NCI-H526 (cell line): ENCODE measurements around the gene CRHR1.
"Not testable (repeated sequence)": the region's sequence is repeated elsewhere in the genome, so short reads cannot be mapped to it uniquely, and the experiment has no call there.

Experiments used
- DNase-seq, 2 experiments: peaks; one replicate each; lab custom pipeline; 2025; lab: John Stamatoyannopoulos, UW

The CRHR1 gene

GRCh38 chr17:45784293-45784740 is at the start of gene CRHR1:
Gene CRHR1, plus strand, starts transcription at chr17:45784320. Its CDS starts 225 bp downstream, at chr17:45784545.
- DNase-seq: peak in 1 of 2 experiments; percentile 81

DNA sequence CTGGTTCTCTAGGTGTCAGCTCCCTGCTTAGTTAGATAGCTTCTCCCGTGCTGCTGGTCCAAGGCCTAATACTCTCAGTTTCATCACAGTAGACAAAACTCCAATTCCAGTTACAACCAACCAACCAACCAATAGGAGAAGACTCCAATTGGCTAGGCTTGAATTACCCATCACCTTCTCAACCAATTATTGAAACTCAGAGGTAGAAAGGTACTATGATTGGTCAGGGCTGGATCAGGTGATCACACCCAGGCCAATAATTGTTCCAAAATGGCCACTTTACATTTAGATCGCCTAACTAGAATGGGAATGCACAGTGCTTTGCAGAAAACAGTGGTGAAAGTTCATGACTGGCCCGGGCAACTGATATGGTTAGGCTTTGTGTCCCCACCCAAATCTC is 49.5 kb upstream of the CRHR1 start:
- no peak for DNase-seq

- no peak for DNase-seq
Observed at GRCh38 chr17:45735488-45735887, 48.6 kb upstream of the CRHR1 start.

DNA sequence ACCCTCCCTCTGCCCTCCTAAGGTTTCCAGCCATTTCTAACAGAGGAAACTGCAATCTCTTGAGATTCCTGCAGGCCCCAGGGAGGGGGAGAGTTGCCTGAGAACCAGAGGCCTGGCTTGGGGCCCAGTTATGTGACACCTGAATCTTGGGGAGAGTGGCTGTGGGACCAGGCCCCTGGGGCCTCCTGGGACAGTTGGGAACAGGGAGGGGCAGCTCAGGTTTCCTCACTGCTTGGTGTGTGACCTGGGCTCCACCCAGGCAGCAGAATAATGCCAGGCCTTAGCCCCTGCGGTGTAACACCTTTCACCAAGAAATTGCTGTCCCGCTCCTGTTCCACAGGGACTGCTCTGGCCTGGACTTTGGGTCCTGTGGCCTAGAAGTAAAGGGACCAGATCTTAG is 44.3 kb upstream of the CRHR1 start:
- no peak for DNase-seq

DNA sequence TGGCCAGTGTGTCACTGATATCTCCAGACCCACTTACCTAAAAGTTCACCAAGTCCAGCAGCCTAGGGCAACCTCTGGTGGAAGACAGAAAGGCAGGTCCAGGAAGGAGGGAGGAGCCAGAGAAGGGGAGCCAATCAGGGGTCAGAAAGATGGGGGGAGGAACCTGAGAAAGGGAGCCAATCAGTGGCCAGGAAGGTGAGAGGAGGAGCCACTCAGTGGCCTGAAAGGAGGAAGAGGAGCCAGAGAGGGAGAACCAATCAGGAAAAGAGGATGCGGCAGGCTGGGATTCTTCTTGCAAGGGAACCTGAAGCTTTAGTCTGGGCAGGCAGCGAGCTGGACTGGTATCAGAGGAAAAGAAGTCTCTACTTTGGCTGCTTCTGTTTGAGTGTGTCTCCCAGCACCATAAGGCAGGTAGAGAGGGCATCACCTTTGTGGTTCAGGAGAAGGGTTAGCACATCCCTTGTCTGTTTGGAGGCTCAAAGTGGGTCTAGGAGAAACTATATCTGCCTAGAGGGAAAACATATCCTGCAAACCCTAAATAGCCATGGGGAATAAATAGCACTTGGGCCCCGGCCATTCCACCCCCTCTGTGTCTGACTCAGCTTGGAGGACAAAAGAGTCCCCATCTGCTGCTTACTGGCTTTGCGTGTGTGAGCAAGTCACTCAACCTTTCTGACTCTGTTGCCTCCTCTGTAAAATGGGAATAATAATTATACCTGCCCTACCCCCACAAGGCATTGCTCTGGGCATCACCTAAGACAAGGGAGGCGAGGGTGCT is 43.4 kb upstream of the CRHR1 start:
- DNase-seq: peak; percentile 63 to 74

- DNase-seq: no peak
Observed at GRCh38 chr17:45742251-45742650, 41.9 kb upstream of the CRHR1 start.

- DNase-seq: no peak
Observed at GRCh38 chr17:45743626-45744326, 40.3 kb upstream of the CRHR1 start.

GRCh38 chr17:45744826-45745225 is 39.3 kb upstream of the CRHR1 start:
- not testable (repeated sequence) for DNase-seq

GRCh38 chr17:45745601-45746494 is 38.3 kb upstream of the CRHR1 start:
- no peak for DNase-seq

DNA sequence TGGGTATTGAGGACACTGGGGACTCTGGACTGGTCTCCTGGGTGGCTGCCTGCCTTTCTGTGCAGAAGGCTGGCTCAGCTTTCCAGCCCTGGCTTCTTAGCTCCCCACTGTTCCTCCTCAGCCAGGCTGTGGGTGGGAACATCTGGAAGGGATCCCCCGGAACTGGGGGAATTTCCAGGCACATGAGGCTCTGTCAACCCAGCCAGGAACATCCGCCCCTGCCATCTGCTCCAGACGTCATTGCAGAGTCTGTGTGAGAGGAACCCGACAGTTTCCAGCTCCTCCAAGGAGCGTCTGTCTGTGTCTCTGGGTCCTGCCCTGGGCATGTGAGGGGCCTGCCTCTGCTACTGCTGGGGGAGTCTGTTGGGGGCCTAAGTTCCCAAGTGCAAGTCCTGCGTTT is 36.2 kb upstream of the CRHR1 start:
- no peak for DNase-seq

DNA sequence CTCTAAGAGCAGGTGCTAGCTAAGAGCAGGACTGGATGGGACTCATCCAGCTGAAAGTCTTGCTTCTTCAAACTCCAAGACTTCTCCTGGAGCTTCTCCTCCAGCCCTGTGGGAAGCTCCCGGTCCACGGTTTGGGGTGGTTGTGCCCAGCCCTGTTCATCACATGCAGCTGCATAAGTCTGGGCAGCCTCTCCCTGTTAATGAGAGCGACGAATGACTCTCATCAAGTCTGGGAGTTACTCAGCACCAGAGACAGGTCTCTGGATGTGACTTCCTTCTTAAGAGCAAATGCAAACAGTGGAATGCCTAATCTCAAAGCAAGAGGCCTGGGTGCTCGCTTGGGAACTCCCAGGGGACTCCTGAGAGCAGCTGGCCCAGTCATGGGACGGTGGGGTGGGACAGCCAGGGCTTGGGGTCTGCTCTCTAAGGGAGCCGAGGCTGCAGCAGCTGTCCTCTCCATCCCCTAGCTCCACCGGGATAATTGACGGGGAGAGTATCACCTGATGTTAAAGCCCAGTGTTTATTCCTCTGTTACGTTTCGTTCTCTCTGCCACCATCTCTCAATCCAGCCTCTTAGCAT is 35.3 kb upstream of the CRHR1 start:
- no peak for DNase-seq

DNA sequence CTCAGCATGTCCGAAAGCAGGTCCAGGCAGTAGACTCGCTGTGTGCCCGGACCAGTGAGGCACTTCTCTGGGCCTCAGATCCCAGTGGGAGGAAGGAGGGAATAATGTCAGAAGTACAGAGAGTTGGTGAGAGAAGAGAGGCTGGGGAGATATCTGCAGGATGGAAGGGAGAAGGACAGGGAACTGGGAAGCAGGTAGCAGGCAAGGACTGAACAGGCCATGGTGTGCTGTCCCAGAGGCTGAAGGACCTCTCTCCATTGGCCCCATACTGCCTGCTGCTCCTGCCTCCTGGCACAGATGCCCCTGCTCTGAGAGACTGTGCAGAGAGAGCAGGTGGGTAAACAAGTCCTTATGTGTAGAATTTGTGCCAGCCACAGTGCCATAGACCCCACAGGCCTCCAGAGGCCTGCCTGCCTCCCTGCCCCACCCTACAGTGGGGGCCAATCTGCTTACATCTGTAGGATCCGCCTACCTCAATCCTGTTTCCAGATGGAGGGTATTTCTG is 34.2 kb upstream of the CRHR1 start:
- no peak for DNase-seq

DNA sequence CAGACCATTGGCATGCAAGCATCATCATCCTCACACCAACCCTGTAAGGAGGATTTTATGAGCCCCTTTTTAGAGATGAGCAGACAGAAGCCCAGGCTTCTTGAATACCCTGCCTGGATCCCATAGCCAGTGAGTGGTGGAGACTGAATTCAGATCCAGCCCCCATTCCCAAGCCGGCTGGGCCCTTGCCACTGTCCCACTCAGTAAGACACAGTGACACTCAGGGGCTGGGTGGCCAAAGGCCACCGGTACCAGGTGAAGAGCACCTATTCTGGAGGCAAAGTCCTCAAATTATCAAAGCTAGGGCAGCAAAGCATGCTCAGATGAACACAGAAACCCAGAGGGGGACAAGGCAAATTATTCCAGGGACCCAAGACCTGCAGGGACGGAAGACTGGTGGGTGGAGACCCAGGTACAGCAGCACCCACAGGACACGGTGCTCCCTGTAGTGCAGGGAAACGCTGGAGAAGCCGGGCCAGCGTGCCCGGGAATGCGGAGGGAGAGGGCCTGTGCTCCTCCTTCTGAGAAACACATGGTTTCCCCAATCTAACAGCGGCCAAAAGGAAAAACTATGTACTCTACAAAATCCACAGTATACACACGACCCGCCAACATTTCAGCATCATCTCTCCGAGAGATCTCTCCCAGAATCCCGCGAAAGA is 33.2 kb upstream of the CRHR1 start:
- DNase-seq: no peak

GRCh38 chr17:45751466-45751865 is 32.7 kb upstream of the CRHR1 start:
- no peak for DNase-seq

GRCh38 chr17:45752246-45752645 is 31.9 kb upstream of the CRHR1 start:
- no peak for DNase-seq

DNA sequence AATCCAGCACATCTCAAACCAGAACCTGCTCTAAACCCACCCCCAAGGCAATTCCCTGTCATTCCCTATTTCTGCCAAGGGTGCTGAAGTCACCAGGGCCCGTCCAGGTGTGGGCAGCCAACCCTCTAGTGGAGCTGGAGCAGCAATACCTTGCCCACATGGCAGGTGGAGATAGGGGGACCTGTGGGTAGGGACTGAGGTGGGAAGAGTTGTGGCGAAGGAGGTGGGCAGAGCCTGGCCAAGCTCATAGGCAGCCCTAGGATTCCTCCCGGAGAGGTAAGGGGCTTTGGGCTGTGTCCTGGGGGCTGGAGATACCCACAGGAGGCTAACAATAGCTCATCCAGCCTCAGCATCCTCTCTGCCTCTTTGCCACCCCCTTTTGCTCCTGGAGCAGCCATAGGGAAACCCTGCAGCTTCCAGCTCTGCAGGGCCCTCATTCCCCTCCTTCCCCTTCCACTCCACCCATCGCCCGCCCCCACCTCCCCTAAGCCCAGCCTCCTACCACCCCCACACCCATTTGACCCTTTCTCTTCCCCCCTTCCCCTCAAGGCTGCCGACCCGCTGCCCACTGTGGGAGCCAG is 30.4 kb upstream of the CRHR1 start:
- DNase-seq: no peak

- no peak for DNase-seq
Observed at GRCh38 chr17:45755050-45755449, 29.1 kb upstream of the CRHR1 start.

- DNase-seq: no peak
Observed at GRCh38 chr17:45756266-45756991, 27.7 kb upstream of the CRHR1 start.

- no peak for DNase-seq
Observed at GRCh38 chr17:45757431-45758218, 26.5 kb upstream of the CRHR1 start.
